Measurements from ENCODE around the gene MYO9B.

MYO9B gene

DNA sequence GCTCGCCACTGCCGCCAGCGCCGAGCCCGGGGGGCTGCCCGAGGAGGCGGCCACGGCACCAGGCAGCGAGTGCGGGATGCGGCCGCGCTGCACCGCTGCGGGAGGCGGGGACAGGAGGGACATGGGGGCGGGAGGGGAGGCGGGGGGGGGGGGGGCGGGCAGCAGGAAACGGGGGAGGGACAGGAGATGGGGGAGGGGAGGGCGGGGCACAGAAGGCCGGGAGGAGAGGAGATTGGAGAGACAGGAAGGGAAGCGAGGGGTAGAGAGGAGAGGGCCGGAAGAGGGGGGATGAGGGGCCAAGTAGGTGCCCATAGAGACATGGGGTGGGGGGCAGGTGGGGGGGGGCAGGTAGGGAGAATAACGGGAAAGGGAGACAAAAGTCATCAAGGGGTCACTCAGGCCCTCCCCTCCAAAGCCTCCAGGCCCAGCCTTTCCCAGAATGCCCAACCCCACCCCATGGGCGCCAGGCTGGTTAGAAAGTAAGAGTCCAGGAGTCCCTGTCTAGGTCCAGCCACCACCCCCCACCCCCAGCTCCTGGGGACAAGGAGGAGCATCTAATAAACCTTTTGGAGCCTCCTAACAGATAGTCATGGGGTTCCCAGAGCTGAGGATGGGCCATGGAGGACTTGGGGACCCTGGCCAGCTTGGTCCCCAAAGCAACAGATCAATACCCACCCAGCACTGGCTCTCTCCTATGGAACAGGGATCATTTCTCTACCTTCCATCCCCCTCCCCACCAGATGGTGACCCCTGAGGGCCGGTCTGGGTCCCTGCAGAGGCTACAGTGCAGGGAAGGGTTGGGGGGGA, 160.6 kb downstream of the MYO9B start:
- no peak for DNase-seq (ENCODE audit: low read depth in 4 of 4, low spot score in 1 of 4)

DNA sequence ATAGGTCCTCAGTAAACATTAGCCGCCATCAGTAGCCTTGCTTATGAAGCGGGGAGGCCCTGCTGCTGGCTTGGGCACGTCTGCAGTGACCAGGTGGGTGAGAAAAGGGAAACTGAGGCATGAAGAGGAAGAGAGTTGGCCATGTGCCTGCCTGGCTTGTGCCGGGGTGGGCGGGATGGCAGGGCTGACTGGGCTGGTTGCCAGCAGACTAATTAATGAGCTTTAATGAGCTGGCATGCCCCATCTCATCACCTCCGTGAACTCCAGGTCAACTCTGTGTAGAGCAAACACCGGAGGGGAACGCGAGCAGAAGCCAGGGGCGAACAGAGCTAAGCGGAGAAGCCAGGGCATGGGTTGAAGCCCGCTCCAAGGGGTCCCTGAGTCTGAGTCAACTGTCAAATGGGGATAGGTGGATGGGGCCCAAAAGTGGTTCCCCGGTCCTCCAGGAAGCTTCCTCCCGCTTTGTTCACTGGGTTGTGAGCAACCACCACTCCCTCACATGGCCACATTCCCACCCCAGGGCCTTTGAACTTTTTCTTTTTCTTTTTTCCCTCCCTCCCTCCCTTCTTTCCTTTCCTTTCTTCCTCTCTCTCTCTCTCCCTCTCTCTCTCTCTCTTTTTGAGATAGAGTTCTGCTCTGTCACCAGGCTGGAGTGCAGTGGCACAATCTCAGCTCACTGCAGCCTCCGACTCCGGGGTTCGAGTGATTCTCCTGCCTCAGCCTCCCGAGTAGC, 161.4 kb downstream of the MYO9B start:
- no peak for DNase-seq (ENCODE audit: low read depth in 4 of 4, low spot score in 1 of 4)

DNA sequence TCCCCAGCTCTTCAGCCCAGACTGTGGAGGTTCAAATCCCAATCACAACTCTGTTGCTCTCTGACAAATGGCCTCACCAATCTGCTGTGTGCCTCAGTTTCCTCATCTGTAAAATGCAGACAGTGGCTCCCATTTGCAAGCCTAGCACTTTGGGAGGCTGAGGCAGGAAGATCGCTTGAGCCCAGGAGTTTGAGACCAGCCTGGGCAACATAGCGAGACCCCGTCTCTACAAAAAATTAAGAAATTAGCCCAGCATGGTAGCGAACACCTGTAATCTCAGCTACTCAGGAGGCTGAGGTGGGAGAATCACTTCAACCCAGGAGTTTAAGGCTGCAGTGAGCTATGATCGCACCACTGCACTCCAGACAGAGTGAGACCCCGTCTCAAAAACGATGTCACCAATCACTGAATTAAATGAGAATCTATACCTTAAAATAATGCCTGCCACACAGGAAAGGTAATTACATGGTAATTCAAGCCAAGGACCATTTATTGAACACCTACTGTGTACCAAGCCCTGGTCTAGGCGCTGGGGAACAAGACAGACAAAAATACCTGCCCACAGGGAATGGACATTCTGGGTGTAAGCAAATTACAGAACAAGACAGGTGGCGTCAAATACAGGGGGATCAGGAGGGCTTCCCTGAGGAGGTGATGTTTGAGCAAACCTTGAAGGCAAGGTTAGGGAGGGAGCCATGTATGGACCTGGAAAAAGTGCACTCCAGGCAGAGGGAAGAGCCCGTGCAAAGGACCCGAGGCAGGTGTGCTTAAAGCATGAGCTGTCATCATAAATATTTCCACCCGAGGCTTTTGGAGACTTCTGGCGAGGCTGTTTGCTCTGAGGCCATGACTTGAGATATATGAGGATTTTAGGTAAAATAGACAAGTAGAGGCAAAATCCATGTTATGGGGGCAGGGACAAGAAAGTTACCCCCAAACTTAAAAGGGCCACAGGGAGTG, 162.4 kb downstream of the MYO9B start:
- no peak for DNase-seq (ENCODE audit: low read depth in 4 of 4, low spot score in 1 of 4)

DNA sequence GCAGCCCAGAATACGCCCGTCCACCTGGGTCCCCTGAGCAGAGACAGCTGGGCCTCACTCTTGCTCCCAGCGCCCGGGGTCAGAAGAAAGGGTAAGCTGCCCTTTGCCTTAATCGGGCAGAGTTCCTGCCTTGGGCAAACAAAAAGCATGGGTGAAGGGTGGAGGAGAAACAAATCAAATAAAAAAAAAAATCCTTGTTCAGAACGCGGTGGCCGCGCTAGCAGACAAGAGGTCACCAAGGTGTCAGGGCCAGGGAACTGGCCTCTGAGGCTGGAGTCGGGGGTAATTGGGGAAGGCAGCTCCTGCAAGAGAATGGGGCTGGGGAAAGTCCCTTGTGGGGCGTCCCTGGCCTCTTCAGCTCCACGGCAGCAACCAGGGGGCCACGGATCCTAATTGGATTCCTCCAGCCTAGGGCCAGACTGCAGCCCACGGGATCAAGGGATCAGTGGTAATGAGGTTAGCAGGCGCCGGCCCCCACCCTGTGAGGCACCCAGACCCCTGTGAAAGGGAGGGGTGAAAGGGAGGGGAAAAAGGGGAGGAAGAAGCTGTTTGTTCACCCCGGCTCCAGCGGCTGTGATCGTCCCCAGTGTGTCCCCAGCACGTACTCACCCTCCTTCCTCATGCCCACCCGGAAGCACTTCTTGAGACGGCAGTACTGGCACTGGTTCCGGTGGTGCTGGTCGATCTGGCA, 164.6 kb downstream of the MYO9B start:
- DNase-seq (ENCODE audit: low read depth in 4 of 4, low spot score in 1 of 4): no peak

DNA sequence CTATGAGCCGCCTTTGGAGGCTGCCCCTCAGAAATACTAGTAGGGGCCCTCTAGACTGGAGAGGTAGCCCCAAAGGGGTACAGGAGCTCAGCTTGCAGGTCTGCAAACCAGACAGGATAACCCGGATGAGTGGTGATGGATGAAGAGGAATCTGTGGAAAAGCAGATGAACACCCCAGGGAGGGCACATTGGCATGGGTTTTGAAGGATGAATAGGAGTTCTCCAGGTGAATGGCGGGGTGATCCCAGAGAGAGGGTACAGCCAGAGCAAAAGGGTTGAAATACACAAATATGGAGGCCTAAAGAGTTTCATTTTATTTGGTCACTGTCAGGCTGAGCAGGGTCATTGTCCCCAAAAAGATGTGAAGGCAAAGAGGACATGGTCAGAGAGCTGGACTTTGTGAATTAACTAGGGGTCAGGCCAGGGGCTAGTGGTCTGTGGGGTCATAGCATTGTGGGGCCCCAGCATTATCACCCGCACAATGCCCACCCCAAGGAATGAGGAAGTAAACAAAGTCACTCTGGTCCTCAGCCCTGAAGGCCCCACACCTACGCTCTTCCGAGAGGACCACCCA, 165.3 kb downstream of the MYO9B start:
- DNase-seq (ENCODE audit: low read depth in 4 of 4, low spot score in 1 of 4): no peak

DNA sequence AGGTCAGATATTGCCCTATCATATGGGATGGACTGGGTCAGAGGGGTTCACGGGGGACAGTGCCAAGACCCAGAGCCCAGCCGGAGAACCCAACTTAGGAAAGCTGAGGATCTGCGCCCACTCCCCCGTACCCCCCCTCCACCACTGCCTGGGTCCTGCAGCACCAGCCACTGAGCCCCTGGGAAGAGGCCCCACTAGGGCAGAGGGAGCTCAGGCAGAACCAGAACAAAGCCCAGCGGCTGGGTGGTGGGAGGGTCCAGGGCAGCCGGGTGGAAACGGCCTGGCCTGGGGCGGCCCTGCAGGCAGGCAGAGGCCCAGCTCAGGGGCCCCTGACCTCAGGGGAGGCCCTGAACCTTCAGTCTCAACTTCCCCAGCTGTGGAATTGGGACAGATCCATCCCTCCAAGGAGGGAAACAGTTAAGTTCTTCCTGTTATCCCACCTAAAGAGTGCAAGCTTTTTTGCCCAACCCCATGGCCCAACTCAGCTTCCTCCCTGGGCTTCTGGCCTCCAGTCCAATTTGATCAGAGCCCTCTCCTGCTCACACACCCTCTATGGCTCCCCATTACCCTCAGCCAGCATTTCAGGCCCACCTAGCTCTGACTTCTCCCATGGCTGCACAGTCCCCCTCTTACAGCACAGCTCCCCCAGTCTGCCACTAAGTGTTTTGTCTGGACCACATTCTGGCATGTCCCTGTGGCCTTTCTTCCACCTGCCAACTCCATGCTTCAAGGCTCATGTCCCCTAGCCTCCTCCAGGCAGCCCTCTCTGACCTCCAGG, 167.0 kb downstream of the MYO9B start:
- DNase-seq (ENCODE audit: low read depth in 4 of 4, low spot score in 1 of 4): no peak

DNA sequence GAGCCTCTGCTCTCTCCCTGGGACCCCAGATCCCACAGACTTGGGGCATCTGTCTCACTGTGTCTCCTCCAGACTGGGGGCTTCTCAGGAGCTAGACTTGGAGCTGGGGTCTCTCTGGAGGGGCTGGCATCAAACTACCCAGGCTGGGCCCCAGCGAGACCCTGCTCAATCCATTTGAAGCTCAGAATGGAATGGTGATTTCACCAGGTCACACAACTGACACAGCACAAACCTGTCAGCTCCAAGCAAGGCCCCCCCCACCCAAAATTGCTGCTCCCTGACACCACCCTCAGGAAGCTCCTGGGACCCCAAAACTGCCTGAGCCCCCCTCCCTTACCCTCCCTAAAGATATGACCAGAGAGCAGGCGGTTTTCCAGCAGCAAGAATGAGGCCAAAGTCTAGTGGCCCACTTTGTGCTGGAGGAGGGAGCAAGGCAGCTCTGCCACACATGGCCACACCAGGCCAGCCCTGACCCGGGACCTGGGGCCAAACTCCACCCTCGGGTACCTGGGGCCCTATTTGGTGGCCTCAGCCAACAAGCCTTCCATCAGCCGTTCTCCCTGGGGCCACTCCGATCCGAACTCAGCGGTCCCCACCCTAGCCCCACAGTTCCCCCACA, 167.7 kb downstream of the MYO9B start:
- no peak for DNase-seq (ENCODE audit: low read depth in 4 of 4, low spot score in 1 of 4)

DNA sequence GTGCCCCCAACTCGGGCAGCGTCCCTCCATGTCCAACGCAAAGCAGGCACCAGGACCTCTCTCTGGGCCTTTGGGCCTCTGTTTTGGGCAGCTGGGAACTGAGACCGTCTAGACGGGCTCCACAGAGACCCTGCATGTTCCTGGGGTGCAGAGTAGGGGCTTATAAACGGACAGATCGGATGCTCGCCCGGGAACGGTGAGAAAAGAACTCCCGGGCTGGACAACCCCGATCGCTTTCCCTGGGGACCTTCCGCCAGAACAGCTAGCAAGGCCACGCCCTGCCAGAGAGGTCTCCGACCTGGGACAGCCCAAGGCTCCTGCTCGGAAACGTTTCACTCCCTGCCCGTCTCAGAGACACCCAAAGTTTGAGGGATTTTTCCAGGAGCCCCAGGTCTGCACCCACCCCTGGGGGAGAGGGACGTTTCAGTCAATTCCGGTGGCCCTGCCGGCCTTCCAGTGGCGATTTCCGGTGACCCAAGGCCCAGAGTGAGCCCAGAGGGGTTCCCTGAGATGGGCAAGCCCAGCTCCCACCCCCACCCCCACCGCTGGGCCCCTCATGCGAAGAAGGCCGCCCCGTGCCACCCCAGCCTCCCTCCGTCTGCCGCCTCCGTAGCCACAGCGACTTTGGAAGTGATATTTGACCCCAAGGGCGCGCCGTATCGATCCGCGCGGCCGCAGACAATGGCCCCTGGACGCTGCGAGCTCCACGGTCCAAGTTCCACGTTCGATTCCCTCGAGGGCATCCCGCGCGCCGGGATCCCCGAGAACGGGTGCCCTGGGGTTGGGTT, 168.4 kb downstream of the MYO9B start:
- no peak for DNase-seq (ENCODE audit: low read depth in 4 of 4, low spot score in 1 of 4)

DNA sequence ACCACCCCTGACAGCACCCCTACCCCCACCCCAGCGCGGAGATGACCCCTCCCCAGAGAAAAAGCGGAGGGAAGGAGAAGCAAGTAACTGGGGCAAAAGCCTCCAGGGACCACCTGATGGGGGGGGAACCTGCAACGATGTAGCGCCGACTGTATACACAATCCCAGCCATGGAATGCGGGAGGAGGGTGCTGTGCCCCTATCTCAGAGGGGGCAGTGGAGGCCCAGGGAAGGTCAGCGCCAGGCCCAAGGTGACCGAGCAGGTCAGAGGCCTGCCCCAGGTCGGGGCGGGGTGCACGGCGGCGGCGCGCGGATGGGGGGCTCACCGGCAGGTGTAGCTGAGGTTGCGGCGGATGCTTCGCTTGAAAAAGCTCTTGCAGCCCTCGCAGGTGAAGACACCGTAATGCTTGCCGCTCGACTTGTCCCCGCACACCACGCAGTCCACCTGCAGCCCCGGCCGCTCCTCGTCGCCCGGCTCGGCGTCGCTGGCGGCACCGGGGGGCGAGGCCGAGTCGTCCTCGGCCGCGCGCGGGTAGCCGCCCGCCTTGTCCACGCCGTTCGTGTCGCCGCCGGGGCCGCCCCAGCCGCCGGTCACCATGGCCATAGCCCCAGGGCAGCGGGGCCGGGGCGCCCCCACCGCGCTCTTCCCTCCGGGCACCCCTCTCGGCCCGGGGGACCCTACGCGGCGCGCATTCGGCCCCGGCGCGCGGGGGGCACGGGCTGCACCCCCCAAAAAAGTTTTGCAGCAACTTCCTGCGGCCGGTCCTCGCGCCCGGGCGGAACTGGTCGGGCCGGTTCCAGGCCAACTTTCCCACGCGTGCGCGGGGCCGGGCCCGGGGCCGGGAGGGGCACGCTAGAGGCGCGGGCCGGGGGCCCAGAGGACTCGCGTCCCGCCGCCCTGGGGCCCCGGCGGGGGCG, 169.3 kb downstream of the MYO9B start:
- DNase-seq (ENCODE audit: low read depth in 4 of 4, low spot score in 1 of 4): no peak

DNA sequence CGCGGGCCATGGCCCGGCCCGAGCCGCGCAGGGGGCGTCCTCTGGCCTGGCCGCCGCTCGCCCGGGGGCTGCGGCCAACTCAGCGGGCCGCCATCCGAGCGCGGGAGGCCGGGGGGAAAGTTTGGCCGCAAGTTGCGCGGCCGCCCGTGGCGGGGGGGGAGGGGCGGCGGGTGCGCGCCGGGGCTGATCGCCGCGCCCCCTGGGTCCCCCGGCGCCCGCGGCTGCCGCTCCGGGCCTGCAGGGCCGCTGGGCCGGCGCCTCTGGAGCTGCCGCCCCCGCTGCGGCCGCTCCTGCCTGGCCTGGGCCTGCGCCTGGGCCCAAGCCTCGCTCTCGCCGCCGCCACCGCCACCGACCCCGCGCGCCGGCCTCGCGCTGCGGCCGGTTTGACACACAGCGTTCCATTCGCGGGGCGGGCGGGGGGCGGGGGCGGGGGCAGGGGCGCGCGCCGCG, 170.0 kb downstream of the MYO9B start, which contains the start of gene NR2F6:
NR2F6 (minus strand) TSS at position 385 of the 450 bp plus-strand sequence. CDS start 699 bp downstream, outside the sequence.
- DNase-seq (ENCODE audit: low read depth in 4 of 4, low spot score in 1 of 4): peak in 1 of 4 experiments; percentile 27

DNA sequence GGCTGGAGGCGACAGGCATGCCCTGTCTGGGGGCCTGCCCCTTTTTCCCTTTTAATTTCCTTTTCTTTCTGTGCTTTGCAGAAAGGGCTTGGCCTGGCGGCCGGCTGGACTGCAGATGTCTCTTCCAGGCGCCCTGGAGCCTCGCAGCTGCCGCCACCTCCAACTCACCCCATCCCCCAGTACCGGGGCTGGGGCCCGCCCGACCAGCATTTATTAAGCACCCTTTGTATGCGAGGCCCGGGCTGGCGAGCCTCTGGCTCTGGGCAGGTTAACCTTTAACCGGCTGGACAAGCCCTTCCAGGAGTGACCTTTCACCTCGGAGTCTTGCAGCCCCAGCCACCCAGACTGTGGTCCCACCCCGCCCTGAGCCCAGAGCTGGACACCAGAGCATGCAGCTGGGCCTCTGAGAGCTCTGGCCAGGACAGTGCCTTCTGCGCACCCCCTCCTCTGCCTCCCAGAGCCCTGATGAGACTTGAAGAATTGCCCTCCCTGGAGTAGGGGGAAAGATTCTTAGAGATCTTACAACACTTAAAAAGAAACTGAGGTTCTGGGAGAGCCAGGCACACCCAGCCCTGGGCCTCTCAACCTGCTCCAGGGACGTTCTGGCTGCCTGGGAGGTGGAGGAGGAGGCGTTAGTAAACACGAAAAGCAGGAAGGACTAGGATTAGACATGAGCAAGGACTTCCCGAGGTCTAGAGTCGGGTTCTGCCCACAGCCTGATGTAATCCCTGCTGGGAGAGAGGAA, 171.3 kb downstream of the MYO9B start:
- DNase-seq (ENCODE audit: low read depth in 4 of 4, low spot score in 1 of 4): no peak

DNA sequence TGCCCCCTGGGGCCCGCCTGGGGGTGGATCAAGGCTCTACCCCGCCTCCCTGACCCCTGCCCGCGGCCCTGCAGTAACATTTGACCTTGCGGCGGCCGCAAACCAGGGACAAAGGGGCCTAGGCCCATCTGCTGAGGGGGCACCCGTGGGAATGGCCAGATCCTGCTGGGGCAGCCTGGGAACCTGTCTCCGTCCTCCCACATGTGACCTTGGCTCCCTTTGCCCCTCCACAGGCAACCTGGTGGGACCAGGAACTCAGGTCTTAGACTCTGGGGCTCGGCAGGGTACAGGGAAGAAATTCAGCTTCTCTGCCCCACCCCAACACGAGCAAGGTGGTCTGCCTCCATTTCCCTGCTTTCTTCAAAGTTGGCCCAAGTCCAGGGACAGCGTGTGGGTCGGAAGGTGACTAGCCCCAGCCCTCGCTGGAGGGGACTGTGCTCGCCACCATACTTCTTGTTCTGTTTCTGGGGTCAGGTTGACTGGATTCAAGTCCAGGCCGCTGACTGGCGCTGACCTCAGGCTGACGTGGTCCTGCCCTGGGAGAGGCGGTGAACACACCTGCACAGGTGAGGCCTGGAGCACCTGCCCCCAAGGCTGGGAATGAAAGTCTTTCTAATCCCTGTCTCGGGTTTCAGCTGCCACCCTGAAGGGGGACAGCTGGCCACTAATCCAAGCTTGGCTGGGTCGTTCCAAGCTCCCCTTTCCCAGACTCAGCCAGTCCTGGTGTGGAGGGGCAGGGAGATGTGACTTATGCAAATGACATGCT, 172.6 kb downstream of the MYO9B start:
- DNase-seq (ENCODE audit: low read depth in 4 of 4, low spot score in 1 of 4): no peak

DNA sequence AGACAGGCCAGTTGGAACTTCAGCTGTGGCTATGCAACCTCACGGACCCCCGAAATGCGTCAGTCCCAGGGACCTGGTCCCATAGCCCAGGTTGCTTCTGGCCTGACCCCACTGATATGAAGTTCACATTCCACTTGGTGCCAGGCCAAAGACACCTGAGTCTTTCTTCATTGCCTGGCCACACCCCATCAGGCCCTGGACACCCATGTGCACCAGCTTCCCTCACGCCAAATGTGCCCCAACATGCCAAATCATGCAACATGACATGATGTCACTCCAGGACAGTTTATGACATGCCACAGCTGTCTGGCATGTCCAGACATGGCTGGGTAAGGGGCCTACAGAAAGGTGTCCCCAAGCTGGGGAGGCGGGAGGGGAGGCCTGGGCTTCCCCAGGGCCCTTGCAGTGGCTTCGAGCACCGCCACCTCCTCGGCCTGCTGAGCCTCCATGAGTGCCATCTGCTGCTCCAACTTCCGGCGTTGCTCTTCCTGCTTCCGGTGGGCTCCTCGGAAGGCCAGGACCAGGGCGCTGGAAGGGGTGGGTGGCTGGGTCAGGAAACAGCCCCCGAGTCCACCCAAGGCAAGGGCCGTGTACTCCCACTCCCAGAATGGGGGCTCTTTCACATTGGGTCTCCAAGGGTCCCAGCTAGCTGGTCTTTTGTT, 174.4 kb downstream of the MYO9B start:
- DNase-seq (ENCODE audit: low read depth in 4 of 4, low spot score in 1 of 4): no peak

DNA sequence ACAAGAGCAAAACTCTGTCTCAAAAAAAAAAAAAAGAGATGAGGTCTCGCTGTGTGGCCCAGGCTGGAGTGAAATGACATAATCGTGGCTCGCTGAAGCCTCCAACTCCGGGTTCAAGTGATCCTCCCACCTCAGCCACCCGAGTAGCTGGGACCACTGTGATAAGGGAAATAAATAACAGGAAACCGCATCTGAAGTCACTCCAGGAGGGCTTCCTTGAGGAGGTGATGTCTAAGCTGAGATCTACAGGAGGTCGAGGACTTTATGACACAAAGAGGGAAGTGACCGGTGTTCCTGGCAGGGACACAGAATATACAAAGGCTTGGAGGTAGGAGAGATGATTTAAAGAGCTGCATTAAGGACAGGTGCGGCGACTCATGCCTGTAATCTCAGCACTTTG, 179.1 kb downstream of the MYO9B start:
- DNase-seq (ENCODE audit: low read depth in 4 of 4, low spot score in 1 of 4): no peak

DNA sequence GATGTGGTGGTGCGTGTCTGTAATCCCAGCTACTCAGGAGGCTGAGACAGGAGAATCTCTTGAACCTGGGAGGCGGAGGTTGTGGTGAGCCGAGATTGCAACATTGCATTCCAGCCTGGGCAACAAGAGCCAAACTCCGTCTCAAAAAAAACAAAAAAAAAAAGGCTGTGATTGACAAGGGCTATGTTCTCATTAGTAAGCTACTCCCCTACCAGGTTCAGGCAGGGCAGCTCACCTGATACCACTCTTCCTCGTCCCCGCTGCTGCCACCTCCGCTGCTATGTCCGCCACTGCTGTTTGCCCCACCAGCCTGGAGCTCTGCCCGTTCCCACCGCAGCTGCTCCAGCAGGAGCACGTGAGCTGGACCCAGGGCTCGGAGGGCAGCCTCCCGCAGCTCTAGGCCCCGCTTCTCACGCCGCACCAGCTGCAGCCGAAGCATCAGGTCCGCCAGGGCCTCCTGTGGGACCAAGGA, 179.6 kb downstream of the MYO9B start:
- no peak for DNase-seq (ENCODE audit: low read depth in 4 of 4, low spot score in 1 of 4)
